Testis (tissue), 2 donors: ENCODE results near the gene TM7SF3.
"Not testable (repeated sequence)": the region's sequence is repeated elsewhere in the genome, so short reads cannot be mapped to it uniquely, and the experiment has no call there.

Experiments used
- CTCF ChIP-seq, 3 experiments: fragments of 450-650 bp in 2 of 3; fragments of 200-600 bp in 1 of 3; sonication (generic) in 1 of 3; IDR thresholded peaks; one replicate each; pipeline ENCODE4 v1.5.1; 2016 to 2019; ENCODE audit warnings: antibody characterized with exemption in 3 of 3, mild to moderate bottlenecking in 2 of 3, moderate library complexity in 1 of 3
- POLR2A ChIP-seq: fragments of 450-650 bp; IDR thresholded peaks from one replicate; pipeline ENCODE4 v1.6.1; 2017; ENCODE audit warnings: antibody characterized with exemption, mild to moderate bottlenecking, moderate library complexity

- TF ChIP-seq POLR2A; CTCF (IDR thresholded peaks at IDR 0.05): not testable (repeated sequence)
Measured at GRCh38 chr12:27040637-27041036, 26.5 kb upstream of the TM7SF3 start.
